Right hindlimb (tissue), 1 donor: ENCODE results near the gene ARHGAP26.
A peak's percentile ranks its signal among the peaks of the same experiment; 100 is the strongest.

ENCODE experiments used
- DNase-seq: peaks from one replicate; pipeline ENCODE4 v3.0.0-alpha.2; 2018

Gene ARHGAP26

GRCh38 chr5:142749321-142749720, 20.9 kb upstream of the ARHGAP26 start:
- DNase-seq = no peak

- no peak for DNase-seq
Observed at GRCh38 chr5:142753116-142753631, 17.0 kb upstream of the ARHGAP26 start.

GRCh38 chr5:142754031-142754430, 16.1 kb upstream of the ARHGAP26 start:
- no peak for DNase-seq

- no peak for DNase-seq
Observed at GRCh38 chr5:142756576-142756975, 13.6 kb upstream of the ARHGAP26 start.

- DNase-seq = no peak
Observed at GRCh38 chr5:142757564-142757963, 12.6 kb upstream of the ARHGAP26 start.

DNA sequence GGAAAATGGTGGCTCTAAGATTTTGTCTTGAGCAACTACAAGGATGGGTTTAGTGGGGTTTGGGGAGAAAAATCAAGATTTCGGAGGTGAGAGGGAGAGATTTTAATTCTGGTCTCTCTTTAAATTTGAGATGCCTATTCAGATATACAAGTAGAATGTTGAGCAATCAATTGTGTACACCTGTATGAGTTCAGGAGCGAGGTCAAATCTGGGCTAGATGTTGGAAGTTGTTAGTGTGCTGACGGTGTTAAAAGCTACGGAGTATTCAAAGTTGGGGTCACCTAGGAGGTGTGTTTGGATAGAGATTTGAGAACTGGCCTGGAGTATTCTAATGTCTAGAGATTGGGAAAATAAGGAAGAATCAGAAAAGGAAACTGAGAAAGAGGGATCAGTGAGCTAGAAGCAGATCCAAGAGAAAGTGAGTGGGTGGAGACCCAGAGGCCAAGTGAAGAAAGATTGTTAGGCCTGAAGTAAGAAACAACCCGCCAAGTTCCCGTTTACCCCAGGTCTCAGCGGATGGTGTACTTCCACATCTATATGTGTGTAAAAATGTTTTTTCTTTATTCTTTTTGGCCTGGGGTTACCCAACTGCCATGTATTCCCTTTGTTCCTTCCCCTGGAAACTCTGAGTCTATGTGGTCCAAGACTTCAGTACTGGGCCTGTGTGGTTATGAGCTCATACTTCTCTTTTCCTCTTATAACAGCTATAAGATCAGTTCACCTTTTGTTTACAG, 11.9 kb upstream of the ARHGAP26 start:
- DNase-seq = no peak

DNA sequence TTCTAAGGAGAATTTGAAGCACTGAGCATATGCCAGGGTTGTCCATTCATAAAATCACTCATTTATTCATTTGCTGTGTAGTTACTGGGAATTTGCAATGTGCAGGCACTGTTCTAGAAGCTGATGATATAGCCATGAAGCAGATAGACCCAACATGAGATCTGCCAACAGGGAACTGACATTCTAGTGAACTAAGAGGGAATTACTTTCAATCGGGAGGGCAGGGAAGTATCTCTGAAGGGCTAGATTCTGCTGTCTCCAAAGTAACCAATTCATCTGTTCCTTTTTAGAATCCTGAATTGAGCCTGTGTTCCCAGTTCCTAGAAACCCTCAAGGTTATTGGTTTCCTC, 11.4 kb upstream of the ARHGAP26 start:
- DNase-seq = no peak

- DNase-seq = no peak
Observed at GRCh38 chr5:142763701-142764100, 6.5 kb upstream of the ARHGAP26 start.

DNA sequence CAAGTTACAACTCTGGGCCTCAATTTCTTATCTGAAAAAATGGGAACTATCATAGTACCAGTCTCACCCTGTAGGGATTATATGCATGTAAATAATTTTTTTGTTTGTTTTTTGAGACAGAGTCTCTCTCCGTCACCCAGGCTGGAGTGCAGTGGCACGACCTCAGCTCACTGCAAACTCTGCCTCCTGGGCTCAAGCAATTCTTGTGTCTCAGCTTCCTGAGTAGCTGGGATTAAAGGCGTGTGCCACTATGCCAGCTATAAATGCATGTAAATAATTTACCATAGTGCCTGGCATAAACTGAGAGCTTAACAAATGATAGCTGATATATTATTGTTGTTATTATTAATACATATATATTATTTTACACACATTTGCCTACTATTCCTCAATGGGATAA, 3.0 kb upstream of the ARHGAP26 start:
- no peak for DNase-seq

DNA sequence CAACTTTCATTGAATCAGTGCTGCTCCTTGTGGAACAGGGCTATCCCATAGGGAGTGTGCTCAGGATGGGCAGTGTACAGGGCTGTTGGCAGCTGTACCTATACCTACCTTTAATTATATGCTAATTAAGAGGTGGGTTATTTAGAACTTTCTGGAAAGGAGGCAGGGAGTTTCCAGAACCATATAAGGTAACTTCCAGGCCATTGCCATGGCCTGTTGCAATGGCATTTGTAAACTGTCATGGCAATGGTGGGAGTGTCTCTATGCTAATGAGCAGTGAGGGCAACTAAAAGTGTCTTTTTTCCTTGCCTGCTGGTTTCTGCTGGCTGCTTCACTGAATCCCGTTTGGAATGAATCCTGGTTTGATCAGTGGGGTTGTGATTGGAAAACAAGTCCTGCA, 2.3 kb upstream of the ARHGAP26 start:
- DNase-seq = no peak

GRCh38 chr5:142769251-142769792, 855 bp upstream of the ARHGAP26 start:
- DNase-seq = no peak

DNA sequence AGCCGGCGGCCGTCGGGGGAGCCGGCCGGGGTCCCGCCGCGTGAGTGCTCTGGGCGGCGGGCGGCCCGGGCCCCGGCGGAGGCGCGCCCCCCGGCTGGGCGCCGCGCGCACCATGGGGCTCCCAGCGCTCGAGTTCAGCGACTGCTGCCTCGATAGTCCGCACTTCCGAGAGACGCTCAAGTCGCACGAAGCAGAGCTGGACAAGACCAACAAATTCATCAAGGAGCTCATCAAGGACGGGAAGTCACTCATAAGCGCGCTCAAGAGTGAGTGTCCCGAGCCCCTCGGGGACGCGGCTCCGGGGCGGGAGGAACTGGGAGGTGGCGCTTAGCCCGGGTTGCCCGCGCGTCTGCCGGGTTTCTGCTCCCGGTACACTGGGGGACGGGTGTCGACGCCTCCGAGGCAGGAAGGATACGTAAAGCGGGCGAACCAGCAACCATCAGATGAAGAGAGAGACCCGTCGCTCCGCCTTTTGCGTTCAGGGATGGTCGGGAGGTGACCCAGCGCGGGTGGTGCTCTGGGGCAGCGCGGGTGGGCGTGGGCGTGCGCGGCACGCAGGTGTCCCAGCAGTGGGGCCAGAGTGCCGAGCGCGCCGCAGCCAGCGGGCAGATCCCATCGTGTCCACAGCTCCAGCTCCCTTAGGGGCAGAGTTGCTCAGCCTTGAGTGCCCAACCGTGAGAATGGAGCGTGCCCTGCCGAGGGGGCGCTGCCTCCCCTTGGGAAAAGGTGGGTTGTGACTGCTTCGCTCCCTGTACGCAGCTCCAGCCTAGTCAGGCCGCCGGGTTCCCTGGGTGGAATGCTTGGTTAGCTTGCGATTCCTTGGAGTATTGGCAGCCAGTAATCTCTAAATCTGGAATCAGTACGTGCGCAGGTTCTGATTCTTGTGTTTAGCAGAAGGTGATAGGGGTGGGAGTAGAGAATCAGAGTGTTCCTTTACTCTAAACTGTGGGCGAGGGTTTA, 753 bp downstream of the ARHGAP26 start:
- peak; percentile 69 for DNase-seq

DNA sequence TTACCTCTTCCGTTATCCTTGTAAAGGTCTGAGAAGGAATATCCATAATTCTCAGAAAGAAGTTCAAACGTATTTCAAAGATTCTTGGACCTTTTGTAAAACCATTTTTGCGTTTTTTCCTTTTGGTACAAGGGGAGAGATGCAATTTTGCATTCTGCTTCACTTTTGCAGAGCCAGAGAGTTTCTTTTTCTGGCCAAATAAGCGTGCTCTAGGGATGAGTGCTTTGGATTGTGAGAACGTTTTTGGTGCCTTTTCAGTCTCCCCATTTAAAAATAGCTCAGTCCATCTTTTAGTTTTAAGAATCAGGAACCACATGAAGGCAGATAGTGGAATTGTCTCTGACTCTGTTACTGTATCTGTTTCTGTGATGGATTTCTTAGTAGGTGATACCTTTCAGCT, 1.5 kb downstream of the ARHGAP26 start:
- DNase-seq = no peak

- DNase-seq = no peak
Observed at GRCh38 chr5:142772446-142773293, 2.5 kb downstream of the ARHGAP26 start.

GRCh38 chr5:142777099-142777498, 6.9 kb downstream of the ARHGAP26 start:
- no peak for DNase-seq

GRCh38 chr5:142777850-142778249, 7.7 kb downstream of the ARHGAP26 start:
- no peak for DNase-seq

DNA sequence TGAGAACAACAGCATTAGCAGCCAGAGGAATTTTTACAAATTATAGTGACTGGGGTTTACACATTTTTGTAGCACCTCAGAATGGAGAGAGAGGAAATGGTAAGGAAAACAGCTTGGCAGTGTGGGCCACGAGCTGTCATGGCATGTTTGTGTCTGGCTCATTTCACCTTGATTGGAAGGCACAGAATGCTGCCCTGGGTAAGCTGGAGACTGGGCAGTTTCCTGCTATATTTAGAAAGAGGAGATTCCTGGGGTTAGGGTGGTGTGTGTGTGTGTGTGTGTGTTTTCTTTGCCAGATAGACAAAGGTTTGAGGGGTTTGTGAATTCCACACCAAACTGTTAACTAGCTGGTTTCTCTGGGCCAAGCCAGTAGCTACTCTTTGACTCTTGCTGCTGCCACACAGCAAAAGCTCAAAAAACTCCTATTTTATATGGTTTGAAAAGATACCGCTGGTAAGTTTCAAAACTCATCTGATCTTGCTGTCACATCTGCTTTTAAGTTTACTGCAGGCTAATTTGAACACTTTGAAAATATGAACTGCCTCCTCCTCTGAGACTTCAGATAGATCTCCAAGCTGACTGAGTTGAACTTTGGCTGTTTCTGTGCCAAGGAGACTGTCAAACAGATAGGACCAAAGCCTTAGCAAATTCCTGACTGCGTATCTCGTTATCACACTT, 9.1 kb downstream of the ARHGAP26 start:
- DNase-seq = no peak

- no peak for DNase-seq
Observed at GRCh38 chr5:142780871-142781270, 10.7 kb downstream of the ARHGAP26 start.

GRCh38 chr5:142782976-142783530, 12.9 kb downstream of the ARHGAP26 start:
- peak; percentile 70 for DNase-seq

DNA sequence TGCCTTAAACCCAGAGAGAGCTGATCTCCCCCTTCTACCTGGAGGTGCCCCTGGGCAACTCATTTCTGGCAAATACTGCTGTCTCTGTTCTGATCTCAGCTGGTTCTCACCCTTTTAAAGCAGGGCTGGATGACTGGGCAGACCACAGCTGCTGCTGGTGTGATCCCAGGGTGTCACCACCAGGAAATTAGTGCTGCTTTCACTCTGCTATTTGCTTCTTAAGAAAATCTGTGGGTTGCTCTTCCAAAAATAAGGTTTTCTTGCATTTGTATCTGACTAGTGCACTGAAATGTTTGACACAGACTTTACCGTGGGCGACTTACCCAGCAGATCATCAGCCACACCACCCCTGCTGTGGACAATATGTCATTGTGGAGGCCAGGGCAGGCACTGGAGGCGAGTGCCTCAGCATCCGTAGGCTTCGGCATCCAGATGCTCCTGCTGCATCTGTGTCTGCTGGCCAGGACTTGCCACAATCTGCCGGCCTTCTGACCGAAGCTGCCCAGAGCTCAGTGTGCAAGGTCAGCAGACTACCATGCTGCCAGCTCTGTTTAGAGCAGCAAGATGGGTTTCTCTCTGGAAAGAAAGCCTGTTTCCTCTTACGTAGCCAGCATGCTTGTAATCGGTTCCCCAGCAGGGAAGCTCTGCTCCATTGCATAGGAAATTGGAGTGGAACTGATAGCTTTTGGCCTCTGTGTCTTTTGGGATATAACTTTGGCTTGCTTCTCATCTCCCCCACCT, 13.6 kb downstream of the ARHGAP26 start:
- peak; percentile 47 for DNase-seq

GRCh38 chr5:142784401-142784955, 14.3 kb downstream of the ARHGAP26 start:
- no peak for DNase-seq
